Measurements from ENCODE around the gene KCTD1. TPM values are rescaled to one million over a fixed set of nuclear protein-coding genes. Genes with fewer than 3 reads are reported as not detected.

The KCTD1 gene
- total and polyA plus RNA-seq, 2 of the 4 experiments (the other 2 are of a cell fraction), result 5.0 to 5.8 TPM

GRCh38 chr18:26473672-26474071 is 74.7 kb downstream of the KCTD1 start:
- no peak overlapping the region for H2AFZ ChIP-seq (replicated peaks; ENCODE audit: low read length, poor library complexity)
- ATAC-seq (ENCODE audit: low read depth) (no peak), DNase-seq (no peak)
- no peaks in the 10 kb centered on the region for H3K36me3 ChIP-seq (ENCODE audit: control insufficient read depth, insufficient read depth, low read length)
- intact Hi-C loops (cut with micrococcal nuclease), result no loop called here
- H3K4me1 ChIP-seq (ENCODE audit: control insufficient read depth, insufficient read depth, low read length), result peaks cover 10% of the 10 kb centered on the region
- TF ChIP-seq CEBPB (IDR thresholded peaks at IDR 0.05; ENCODE audit: low read depth, low read length), result no peak
- peaks cover 9% of the 10 kb centered on the region for H3K9me1 ChIP-seq (ENCODE audit: insufficient read depth, low read length)
- no peak overlapping the region for H2AK9ac ChIP-seq (replicated peaks; ENCODE audit: low read depth, low read length, poor library complexity)
- no peak overlapping the region for H3K18ac ChIP-seq (ENCODE audit: low read depth, low read length)
- H4K8ac ChIP-seq (ENCODE audit: low read depth in 2 of 2, low read length in 2 of 2), result no peak overlapping the region
- no peak overlapping the region for H4K91ac ChIP-seq (ENCODE audit: insufficient read depth, low read depth, low read length)
- in situ Hi-C loops (cut with MboI; ENCODE audit: low sequenced_read_pairs), result no loop called here
- no peak overlapping the region for H3K27ac ChIP-seq (ENCODE audit: insufficient read depth, low read length)
- no peak overlapping the region for H3K4ac ChIP-seq (ENCODE audit: low read depth, low read length)
- no TSS peak for BruUV-seq (replicated peaks)
- H4K5ac ChIP-seq (ENCODE audit: low read depth, low read length), result no peak overlapping the region
- no peak overlapping the region for H2BK5ac ChIP-seq (ENCODE audit: low read depth, low read length, poor library complexity, severe bottlenecking)
- ChIA-PET CTCF (no interaction called here), POLR2A (ENCODE audit: unreplicated experiment) (no interaction called here)
- no peak overlapping the region for H3K4me2 ChIP-seq (ENCODE audit: low read depth, low read length)
- H4K20me1 ChIP-seq (ENCODE audit: insufficient read depth, low read length), result no peaks in the 10 kb centered on the region
- H3K9me3 ChIP-seq (ENCODE audit: control insufficient read depth, insufficient read depth, low read length), result no peaks in the 10 kb centered on the region
- H3K14ac ChIP-seq (replicated peaks; ENCODE audit: low read depth, low read length), result no peak overlapping the region
- no peak overlapping the region for H2AK5ac ChIP-seq (ENCODE audit: low read depth, low read length)
- no CpG with 5 or more reads among the region's 4 CpGs for WGBS, 2 experiments (ENCODE audit: extremely low coverage in 2 of 2, insufficient read length in 1 of 2)
- H3K23ac ChIP-seq (ENCODE audit: low read depth, low read length), result no peak overlapping the region
- dilution Hi-C loops (cut with HindIII; ENCODE audit: low sequenced_read_pairs, unreplicated experiment), result no loop called here
- no peaks in the 10 kb centered on the region for H3K79me1 ChIP-seq (ENCODE audit: low read depth in 1 of 2, low read length in 2 of 2)
- no peak overlapping the region for H3K4me3 ChIP-seq (ENCODE audit: insufficient read depth, low read depth, low read length)
- H3K56ac ChIP-seq (ENCODE audit: extremely low read depth, insufficient read depth, low read length), result no peak overlapping the region
- no peaks in the 10 kb centered on the region for H3K27me3 ChIP-seq (ENCODE audit: control insufficient read depth, insufficient read depth, low read length)
- H2BK20ac ChIP-seq (ENCODE audit: low read depth, low read length), result no peak overlapping the region
- no peak overlapping the region for H2BK120ac ChIP-seq (ENCODE audit: low read depth, low read length)
- no peak overlapping the region for H3K9ac ChIP-seq (ENCODE audit: low read depth, low read length)
- no peak overlapping the region for H2BK15ac ChIP-seq (ENCODE audit: low read depth, low read length)
